ENCODE measurements around the gene SMAD4.
"Not testable (repeated sequence)": the region's sequence is repeated elsewhere in the genome, so short reads cannot be mapped to it uniquely, and the experiment has no call there.

SMAD4 gene

DNA sequence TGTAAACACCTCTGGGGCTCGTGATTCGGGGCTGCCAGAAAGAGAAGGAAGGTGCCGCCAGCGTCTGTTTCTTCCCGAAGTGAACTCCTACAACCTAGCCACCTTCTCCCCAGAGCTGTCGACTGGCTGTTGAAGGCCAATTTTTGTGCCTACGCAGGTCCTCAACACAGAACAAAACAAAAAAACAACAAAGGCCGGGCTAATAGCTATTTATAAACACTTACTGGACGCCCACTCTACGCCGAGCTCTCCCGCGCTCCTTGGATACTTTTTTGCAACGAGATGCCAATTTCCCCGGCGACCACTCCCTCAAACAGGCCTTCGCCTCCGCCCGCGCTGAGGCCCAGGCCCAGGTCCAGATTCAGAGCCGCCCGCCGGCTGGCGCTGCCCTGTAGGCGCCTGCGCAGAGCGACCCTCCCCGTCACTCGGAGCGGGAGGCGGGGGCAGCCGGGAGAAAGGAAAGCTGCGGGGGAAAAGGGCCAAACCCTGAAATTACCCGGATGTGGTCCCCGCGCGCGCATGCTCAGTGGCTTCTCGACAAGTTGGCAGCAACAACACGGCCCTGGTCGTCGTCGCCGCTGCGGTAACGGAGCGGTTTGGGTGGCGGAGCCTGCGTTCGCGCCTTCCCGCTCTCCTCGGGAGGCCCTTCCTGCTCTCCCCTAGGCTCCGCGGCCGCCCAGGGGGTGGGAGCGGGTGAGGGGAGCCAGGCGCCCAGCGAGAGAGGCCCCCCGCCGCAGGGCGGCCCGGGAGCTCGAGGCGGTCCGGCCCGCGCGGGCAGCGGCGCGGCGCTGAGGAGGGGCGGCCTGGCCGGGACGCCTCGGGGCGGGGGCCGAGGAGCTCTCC is at the start of gene SMAD4:
TSS of gene SMAD4 (plus strand) at position 520 of the 843 bp plus-strand sequence. CDS start 16,834 bp downstream, outside the sequence.
- no peak for DNase-seq (ENCODE audit: low spot score)

DNA sequence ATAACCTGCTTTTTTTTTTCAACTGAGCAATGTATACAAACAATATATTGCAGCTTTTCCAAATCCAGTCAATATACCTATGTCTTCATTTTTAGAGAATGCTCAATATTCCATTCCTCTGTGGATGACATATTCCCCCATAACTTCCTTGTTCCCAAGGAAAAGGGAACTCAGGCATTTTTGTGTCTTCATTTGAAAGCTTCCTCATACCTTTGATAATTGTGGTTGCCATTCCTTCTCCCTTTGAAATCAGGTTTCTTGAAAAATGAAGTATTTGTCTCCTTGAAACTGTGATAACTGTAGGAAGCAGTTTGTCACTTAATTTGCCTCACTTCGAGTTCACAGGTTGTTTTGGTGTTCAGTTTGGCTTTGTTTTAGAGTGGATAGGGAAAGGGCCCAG is 48.6 kb upstream of the SMAD4 start:
- no peak for DNase-seq (ENCODE audit: low spot score)

DNA sequence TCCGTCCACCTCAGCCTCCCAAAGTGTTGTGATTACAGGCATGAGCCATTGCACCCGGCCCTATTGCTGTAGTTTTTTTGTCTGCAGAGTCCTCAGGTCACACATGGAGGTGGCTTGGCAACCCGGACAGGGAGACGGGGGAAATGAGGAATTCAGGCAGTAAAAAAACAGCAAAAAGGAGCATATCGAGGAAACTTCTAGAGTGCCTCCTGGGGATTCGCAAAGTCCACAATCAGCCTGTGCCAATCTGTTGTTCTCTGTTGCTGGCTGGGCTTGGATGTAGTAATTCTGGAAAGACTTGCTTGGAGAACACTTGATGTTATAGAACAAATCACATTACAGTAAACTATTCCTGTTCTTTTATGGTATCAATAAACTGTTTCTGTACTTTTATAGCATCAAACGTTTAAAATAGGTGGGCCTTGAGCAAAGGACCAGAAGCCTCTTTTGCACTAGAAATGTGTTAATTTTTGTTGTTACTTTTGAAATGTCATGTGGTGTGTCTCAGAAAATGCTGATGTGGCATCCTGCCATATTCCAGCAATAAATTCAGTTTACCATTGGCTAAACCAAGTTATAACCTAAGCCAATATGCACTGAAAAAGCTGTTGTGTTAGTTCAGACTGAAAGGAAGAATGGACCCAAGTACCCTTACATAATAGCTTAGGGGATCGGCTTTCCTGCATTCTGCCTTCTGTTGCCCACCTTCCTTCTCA is 47.8 kb upstream of the SMAD4 start:
- DNase-seq (ENCODE audit: low spot score) = no peak

DNA sequence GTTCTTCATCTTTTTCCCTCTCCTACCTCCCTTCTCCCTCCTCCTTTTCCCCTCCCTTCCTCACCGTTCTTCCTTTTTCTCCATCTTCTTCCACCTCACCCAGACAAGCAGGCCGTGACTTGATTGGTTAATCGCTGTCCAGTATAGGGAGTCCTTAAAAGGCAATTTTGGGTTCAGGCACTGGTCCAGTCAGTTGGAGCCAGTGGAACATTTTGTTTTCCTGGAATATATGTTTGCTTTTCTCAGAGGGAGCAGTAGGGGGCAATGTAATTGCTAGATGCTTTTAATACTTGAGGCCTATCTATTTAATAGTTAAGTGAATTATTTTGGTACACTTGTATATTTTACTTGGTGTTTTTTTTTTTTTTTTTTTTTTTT is 47.2 kb upstream of the SMAD4 start:
- DNase-seq (ENCODE audit: low spot score) = no peak

- DNase-seq (ENCODE audit: low spot score) = no peak
Observed at GRCh38 chr18:50986360-50987087, 43.5 kb upstream of the SMAD4 start.

DNA sequence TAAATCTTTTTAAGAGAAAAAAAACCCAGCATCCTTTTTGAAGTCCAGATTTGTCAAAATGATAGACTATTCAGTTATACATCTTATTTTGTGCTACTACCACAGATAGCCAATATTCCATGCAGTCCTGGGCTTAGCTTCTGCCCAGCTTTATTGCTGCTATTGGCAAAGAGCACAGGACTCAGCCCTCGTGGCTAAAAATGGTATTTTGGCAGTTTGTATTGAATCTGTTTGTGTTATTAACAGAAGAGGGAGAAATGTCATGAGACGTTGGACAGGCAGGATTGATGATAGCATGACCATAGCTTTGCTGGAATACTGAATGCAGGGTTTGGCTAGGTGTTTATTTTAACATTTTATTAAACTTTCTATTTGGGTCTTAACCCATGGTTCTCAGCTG is 42.8 kb upstream of the SMAD4 start:
- no peak for DNase-seq (ENCODE audit: low spot score)

DNA sequence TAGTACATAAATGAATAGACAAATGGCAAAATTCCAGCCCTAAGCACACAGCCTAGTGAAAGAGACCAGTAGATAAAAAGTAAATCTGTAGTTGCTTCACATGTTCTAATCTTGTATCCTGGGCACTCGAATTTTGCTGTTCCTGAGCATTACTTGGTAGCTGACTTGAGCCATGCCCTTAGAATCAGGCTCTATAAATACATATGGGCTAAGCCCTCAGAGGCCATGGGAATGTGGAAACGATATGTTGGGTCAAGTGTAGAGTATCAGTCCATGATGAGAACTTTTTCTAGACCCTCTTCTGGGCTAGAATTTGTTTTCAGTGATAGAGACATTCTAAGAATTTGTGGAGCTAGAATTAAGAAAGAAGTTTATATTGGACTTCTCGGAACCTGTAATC is 40.3 kb upstream of the SMAD4 start:
- no peak for DNase-seq (ENCODE audit: low spot score)

DNA sequence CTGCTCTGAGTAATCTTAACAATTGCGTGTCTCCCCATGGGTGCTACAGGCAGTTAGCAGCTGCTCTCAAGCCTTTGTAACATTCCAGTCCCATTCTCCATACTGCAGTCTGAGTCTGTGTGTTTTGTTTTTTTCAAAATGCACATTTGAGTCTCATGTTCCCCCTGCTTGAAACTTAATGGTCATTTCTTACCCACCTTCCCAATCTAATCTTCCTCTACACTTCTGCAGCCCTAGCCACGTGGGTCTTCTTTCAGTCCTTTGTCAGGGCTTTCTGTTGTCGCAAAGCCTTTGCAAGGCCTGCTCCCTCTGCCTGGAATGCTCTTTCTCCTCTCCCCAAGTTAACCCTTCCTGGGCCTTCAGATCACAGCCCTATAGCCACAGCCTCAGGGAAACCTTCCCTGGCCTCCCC is 37.7 kb upstream of the SMAD4 start:
- DNase-seq (ENCODE audit: low spot score) = no peak

DNA sequence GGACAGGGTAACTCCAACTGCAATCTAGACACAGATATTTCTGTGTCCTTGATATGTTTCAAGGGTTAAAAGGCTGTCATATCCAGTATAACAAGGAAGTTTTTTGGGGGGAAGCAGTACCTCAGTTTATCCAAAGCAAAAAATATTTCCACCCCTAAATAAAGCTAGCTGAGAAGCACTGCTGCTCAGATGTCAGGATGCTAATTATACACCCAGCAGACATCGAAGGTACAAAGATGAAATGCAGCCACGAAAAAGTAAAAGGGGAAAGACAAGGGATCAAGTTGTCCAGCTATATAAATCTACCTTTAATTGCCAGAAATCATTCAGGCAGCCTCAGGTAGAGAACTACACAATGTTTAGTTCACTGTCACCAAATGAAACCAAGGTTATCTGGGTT is 36.0 kb upstream of the SMAD4 start:
- DNase-seq (ENCODE audit: low spot score) = no peak

DNA sequence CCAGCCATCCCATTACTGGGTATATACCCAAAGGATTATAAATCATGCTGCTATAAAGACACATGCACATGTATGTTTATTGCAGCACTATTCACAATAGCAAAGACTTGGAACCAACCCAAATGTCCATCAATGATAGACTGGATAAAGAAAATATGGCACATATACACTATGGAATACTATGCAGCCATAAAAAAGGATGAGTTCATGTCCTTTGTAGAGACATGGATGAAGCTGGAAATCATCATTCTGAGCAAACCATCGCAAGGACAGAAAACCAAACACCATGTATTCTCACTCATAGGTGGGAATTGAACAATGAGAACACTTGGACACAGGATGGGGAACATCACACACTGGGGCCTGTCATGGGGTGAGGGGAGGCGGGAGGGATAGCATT is 26.8 kb upstream of the SMAD4 start:
- DNase-seq (ENCODE audit: low spot score) = not testable (repeated sequence)

GRCh38 chr18:51006061-51006818 is 23.8 kb upstream of the SMAD4 start:
- no peak for DNase-seq (ENCODE audit: low spot score)

DNA sequence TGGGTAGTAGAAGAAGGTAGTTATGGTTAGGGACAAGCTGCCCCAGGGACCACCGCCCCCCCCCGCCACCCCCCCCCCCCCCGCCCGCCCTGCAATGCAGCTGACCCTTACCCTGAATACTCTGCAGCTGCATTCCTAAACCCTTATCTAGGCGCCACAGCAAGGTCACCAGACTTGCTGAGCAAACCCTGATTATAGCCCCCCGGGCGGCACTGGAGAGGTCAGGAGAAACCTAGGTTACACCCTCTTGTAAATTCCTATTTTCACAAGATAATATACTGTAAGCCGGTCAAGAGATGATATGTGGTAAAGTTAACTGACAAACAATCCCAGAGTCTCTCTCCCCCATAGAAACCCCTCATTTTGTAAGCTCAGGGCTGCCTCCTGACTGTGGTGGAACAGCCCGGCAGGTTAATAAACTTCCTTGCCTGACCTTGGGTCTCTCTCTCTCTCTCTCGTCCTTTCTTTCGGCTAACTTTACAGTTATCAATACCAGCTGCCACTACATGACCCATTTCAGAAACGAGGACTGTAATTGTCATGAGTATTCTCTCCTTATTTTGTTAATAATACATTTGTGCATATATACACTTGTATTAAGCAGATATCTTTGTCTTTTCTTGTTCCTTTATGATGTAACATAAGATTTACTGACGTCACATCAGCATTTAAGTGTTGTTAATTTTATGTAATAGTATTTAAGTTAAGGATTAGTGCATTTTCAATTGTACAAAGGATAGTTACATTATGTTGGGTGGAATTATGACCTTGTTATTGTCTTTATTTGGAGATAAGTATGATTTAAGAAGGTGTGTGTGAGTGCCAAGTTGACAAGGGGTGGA is 22.8 kb upstream of the SMAD4 start:
- no peak for DNase-seq (ENCODE audit: low spot score)

- no peak for DNase-seq (ENCODE audit: low spot score)
Observed at GRCh38 chr18:51007790-51008139, 22.2 kb upstream of the SMAD4 start.

- no peak for DNase-seq (ENCODE audit: low spot score)
Observed at GRCh38 chr18:51009072-51009471, 20.9 kb upstream of the SMAD4 start.

DNA sequence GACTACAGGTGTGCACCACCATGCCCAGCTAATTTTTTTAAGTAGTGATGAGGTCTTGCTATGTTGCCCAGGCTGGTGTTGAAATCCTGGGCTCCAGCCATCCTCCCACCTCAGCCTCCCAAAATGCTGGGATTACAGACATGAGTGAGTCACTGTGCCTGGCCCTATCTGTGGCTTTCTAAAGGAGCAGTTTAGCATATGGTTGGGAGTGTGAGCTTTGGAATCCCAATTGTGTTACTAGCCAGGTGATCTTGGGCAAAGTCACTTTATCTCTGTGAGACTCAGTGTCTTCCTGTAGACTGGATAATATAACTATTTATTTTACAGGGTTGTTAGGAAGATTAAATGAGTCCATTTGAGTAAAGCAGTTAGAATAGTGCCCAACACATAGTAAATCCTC is 19.8 kb upstream of the SMAD4 start:
- no peak for DNase-seq (ENCODE audit: low spot score)

DNA sequence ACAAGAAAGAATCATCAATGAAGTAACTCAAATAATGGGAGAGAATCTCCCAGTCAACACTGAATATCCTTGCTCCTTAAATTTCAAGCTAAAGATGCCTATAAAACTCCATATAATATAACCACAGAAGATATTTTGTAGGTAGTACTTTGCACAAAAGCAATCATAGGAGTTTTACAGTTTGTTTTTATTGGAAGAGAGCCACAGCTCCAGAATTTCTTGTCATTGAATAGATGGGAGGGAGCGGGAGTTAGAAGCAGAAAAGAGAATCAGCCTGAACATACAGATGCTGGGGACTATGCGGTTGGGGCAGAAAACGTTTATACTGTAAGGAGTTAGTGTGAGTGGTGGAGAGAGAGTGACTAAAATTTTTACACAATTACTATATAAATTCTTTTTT is 18.3 kb upstream of the SMAD4 start:
- no peak for DNase-seq (ENCODE audit: low spot score)

GRCh38 chr18:51012441-51012840 is 17.6 kb upstream of the SMAD4 start:
- DNase-seq (ENCODE audit: low spot score) = no peak

DNA sequence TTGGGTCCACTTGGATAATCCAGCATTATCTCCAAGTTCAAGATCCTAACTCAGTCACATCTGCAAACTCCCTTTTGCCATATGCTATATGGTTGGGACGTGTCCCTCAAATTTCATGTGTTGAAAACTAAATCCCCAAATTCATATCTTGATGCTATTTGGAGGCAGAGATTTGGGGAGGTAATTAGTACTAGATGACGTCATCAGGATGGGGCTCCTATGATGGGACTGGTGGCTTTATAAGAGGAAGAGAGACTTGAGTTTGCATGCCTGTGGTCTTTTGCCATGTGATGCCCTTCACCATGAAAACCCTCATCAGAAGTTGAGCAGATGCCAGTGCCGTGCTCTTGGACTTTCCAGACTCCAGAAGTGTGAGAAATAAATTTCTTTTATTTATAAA is 16.8 kb upstream of the SMAD4 start:
- no peak for DNase-seq (ENCODE audit: low spot score)

- no peak for DNase-seq (ENCODE audit: low spot score)
Observed at GRCh38 chr18:51017140-51017879, 12.7 kb upstream of the SMAD4 start.

- no peak for DNase-seq (ENCODE audit: low spot score)
Observed at GRCh38 chr18:51020536-51020935, 9.5 kb upstream of the SMAD4 start.
